Liver (tissue), 3 donors: ENCODE results near the gene CDC42EP2.

Experiments used
- ATF3 ChIP-seq: IDR thresholded peaks from 2 replicates; pipeline ENCODE4 v1.6.1; 2016; ENCODE audit warnings: antibody characterized with exemption
- CTCF ChIP-seq: fragments of 150-350 bp; IDR thresholded peaks from 2 replicates; pipeline ENCODE4 v1.5.1; 2017; ENCODE audit warnings: improper control_type of control experiment, low read depth, low read length; ENCODE audit not compliant: missing input control
- FOXA1 ChIP-seq: IDR thresholded peaks from 2 replicates; pipeline ENCODE4 v1.6.1; 2016; ENCODE audit warnings: antibody characterized with exemption
- MAX ChIP-seq: IDR thresholded peaks from 2 replicates; pipeline ENCODE4 v1.6.1; 2016; ENCODE audit warnings: antibody characterized with exemption
- NR2F2 ChIP-seq: IDR thresholded peaks from 2 replicates; pipeline ENCODE4 v1.6.1; 2016; ENCODE audit warnings: antibody characterized with exemption
- RXRA ChIP-seq, 2 donors: IDR thresholded peaks; 2 replicates each; pipeline ENCODE4 v1.6.1; 2017 to 2018; ENCODE audit warnings: antibody characterized with exemption in 2 of 2, mild to moderate bottlenecking in 1 of 2
- SP1 ChIP-seq: IDR thresholded peaks from 2 replicates; pipeline ENCODE4 v1.6.1; 2018; ENCODE audit warnings: antibody characterized with exemption, mild to moderate bottlenecking
- donor health status: healthy.
- donor health status: healthy.

- TF ChIP-seq FOXA1 (no peak), CTCF (no peak), SP1 (no peak), MAX (no peak), RXRA (IDR thresholded peaks at IDR 0.05) (no peak), ATF3 (no peak), NR2F2 (no peak)
Measured at GRCh38 chr11:65297026-65297672, 17.5 kb upstream of the CDC42EP2 start.
